Hepatocyte (in vitro differentiated cells): ENCODE data around the gene CHD5. TPM values are rescaled to one million over a fixed set of nuclear protein-coding genes. Genes with fewer than 3 reads are reported as not detected.

Source experiments
- DNase-seq: peaks from one replicate; pipeline ENCODE4 v3.0.0-alpha.2; 2016; ENCODE audit warnings: low spot score
- H2AFZ ChIP-seq: fragments of 200-600 bp; sonication (generic); 2 replicates; pipeline ENCODE4 v1.6.0; 2016; ENCODE audit warnings: antibody characterized with exemption, mild to moderate bottlenecking
- H3K27ac ChIP-seq: fragments of 200-600 bp; sonication (generic); 2 replicates; pipeline ENCODE4 v1.5.1; 2016; ENCODE audit warnings: mild to moderate bottlenecking
- H3K27me3 ChIP-seq: fragments of 200-600 bp; sonication (generic); 2 replicates; pipeline ENCODE4 v1.6.1; 2016
- H3K36me3 ChIP-seq: fragments of 200-600 bp; sonication (generic); replicated peaks from 2 replicates; pipeline ENCODE4 v1.5.1; 2016; ENCODE audit warnings: low read depth; ENCODE audit not compliant: insufficient read depth
- H3K4me1 ChIP-seq: fragments of 200-600 bp; sonication (generic); 2 replicates; pipeline ENCODE4 v1.5.1; 2016; ENCODE audit warnings: mild to moderate bottlenecking, moderate library complexity; ENCODE audit not compliant: insufficient read depth
- H3K4me2 ChIP-seq: fragments of 200-600 bp; sonication (generic); 2 replicates; pipeline ENCODE4 v1.6.0; 2016
- H3K4me3 ChIP-seq: fragments of 200-600 bp; sonication (generic); 2 replicates; pipeline ENCODE4 v1.5.1; 2016; ENCODE audit warnings: mild to moderate bottlenecking
- H3K79me2 ChIP-seq: fragments of 200-600 bp; sonication (generic); 2 replicates; pipeline ENCODE4 v1.6.0; 2017; ENCODE audit warnings: mild to moderate bottlenecking
- H3K9me2 ChIP-seq: fragments of 200-600 bp; sonication (generic); replicated peaks from 2 replicates; pipeline ENCODE4 v1.6.0; 2017; ENCODE audit warnings: mild to moderate bottlenecking; ENCODE audit not compliant: insufficient read depth
- H3K9me3 ChIP-seq: fragments of 200-600 bp; sonication (generic); 2 replicates; pipeline ENCODE4 v1.5.1; 2016; ENCODE audit warnings: low read depth, mild to moderate bottlenecking
- H4K20me1 ChIP-seq: fragments of 200-600 bp; sonication (generic); 2 replicates; pipeline ENCODE4 v1.6.0; 2016; ENCODE audit warnings: mild to moderate bottlenecking; ENCODE audit not compliant: insufficient read depth, poor library complexity, severe bottlenecking
- EZH2 ChIP-seq: fragments of 200-600 bp; sonication (generic); IDR thresholded peaks from 2 replicates; pipeline ENCODE4 v1.6.1; 2016; ENCODE audit warnings: antibody characterized with exemption, mild to moderate bottlenecking, borderline replicate concordance
- EZH2phosphoT487 ChIP-seq: fragments of 200-600 bp; sonication (generic); IDR thresholded peaks from one replicate; pipeline ENCODE4 v1.6.1; 2018; ENCODE audit warnings: antibody characterized with exemption, mild to moderate bottlenecking, low read depth, moderate library complexity; ENCODE audit not compliant: unreplicated experiment, severe bottlenecking
- WGBS: methylation state at CpG from one replicate; pipeline ENCODE4 v1.1.6; 2016; ENCODE audit warnings: low lambda C conversion rate; ENCODE audit errors: missing lambda C conversion rate; 5-methylcytosine and 5-hydroxymethylcytosine counted together
- polyA plus RNA-seq: library from polyadenylated mRNA; unstranded; fragments of >200 nt; fragmentation: Nextera tagmentation; extraction: Ambion mirVana; gene quantifications from 2 replicates; pipeline ENCODE4 v1.2.1, GENCODE V29; 2016
- total RNA-seq: library from RNA; depleted of rRNA; stranded (reverse); fragments of >200 nt; gene quantifications from 2 replicates; pipeline ENCODE4 v1.2.3, GENCODE V29; 2014
- TF ChIP-seq, protein P1 (sequence below): fragments of 200-600 bp; sonication (generic); IDR thresholded peaks from 2 replicates; pipeline ENCODE4 v1.5.1; 2016; ENCODE audit warnings: antibody characterized with exemption, mild to moderate bottlenecking; ENCODE audit not compliant: poor library complexity

CHD5 gene
- total and polyA plus RNA-seq, 2 experiments from 2014 or later: 0.13 TPM; not detected in 1

DNA sequence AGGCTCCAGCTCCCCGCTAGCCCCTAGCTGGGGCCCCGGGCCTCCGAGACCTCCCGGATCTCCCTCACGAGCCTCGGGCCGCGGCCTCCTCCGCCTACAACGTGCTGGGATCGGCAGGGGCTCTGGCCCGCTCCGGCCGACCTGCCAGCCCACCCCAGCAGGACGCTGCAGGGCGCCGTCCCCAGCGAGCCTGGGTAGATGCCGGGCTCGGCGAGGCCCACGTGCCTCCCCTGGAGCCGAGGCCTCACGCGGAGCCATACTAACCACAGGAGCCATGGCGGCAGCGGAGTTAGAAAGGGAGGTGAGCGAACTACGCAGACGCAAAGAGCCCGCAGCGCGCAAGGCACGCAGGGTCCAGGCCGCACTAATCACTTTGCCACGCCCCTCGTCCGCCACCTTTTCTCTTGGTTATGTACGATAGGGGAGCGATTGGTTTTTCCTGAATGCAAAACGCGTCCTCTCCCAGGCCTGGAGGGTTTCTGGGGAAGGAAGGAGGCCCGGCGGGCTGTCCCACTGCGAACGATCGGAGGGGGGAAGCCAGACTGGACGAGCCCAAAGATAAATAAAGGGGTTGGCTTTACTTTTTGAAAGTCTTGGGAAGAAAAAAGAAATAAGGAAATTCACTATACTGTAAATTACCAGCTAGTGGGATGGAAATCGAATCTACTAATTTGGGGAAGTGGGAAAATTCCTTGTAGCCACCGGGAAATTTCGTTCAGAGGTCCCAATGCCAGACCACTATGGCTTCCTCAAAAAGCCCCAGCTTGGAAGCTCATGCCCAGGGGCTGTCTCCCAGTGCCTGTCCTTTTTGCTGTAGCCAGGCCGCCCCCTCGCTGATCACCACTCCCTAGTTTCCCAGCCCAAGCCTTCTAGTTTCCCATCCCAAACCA is 19.4 kb upstream of the CHD5 start, which contains the start of gene RPL22:
Gene RPL22, minus strand, starts transcription at position 298 of the 890 bp plus-strand sequence. Its CDS starts 22 bp downstream, at position 276.
- H3K79me2 ChIP-seq: peaks cover 47% of the 10 kb centered on the region
- no peaks in the 10 kb centered on the region for H3K9me2 ChIP-seq
- no peaks in the 10 kb centered on the region for H3K36me3 ChIP-seq
- 2% methylated on average over 46 of the region's 53 CpGs for WGBS
- H3K4me1 ChIP-seq: peaks cover 12% of the 10 kb centered on the region
- peak; percentile 99 for DNase-seq
- H3K9me3 ChIP-seq: no peaks in the 10 kb centered on the region
- H3K27ac ChIP-seq: peak within 1 kb of the TSS; percentile 84
- H2AFZ ChIP-seq: peak within 1 kb of the TSS; percentile 73
- peak within 1 kb of the TSS; percentile 83 for H3K4me2 ChIP-seq
- TF ChIP-seq, protein P1, sequence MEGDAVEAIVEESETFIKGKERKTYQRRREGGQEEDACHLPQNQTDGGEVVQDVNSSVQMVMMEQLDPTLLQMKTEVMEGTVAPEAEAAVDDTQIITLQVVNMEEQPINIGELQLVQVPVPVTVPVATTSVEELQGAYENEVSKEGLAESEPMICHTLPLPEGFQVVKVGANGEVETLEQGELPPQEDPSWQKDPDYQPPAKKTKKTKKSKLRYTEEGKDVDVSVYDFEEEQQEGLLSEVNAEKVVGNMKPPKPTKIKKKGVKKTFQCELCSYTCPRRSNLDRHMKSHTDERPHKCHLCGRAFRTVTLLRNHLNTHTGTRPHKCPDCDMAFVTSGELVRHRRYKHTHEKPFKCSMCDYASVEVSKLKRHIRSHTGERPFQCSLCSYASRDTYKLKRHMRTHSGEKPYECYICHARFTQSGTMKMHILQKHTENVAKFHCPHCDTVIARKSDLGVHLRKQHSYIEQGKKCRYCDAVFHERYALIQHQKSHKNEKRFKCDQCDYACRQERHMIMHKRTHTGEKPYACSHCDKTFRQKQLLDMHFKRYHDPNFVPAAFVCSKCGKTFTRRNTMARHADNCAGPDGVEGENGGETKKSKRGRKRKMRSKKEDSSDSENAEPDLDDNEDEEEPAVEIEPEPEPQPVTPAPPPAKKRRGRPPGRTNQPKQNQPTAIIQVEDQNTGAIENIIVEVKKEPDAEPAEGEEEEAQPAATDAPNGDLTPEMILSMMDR: no peak
- TF ChIP-seq EZH2 (no peak), EZH2phosphoT487 (no peak)
- H4K20me1 ChIP-seq: peaks cover 34% of the 10 kb centered on the region
- H3K4me3 ChIP-seq: peak within 1 kb of the TSS; percentile 65
- no peaks in the 10 kb centered on the region for H3K27me3 ChIP-seq

DNA sequence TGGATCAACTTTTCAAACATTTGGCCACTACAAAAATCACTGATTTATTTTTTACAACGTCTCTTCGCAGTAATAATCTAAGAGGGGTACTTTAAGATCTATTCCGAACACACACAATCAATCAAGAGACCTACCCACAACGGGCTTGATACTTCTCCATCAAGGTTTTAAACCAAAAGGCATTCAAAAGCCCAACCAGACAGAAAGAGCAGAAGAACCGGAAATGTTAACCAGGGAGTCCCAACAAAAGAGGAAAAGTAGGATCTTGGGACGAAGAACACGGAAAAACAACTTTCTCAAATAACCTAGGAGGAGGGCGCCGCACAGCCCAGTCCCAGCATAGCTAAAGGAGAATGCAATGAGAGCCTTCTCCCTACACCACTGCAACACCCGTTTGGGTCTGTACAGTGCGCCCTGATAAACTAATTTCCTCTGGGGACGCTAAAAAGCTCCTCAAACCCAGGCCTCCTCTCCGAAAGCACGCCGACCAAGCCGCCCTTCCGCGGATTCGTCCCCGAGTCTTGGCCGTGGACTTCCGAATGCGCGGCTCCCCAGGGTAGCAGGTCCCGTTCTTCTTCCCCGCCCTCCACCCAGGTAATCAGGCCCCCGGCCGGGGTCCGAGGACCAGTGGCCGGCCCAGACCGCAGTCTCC is 18.7 kb upstream of the CHD5 start:
- Histone ChIP-seq H3K79me2 (peaks cover 54% of the 10 kb centered on the region), H3K4me3 (peak overlapping the region; percentile 65), H3K4me1 (peaks cover 12% of the 10 kb centered on the region), H3K9me3 (no peaks in the 10 kb centered on the region), H2AFZ (peak overlapping the region; percentile 20), H4K20me1 (peaks cover 41% of the 10 kb centered on the region), H3K4me2 (peak overlapping the region; percentile 83), H3K27me3 (no peaks in the 10 kb centered on the region), H3K9me2 (no peaks in the 10 kb centered on the region), H3K27ac (peak overlapping the region; percentile 84), H3K36me3 (no peaks in the 10 kb centered on the region)
- no peak for DNase-seq
- under 1% methylated on average over 28 of the region's 31 CpGs for WGBS
- TF ChIP-seq EZH2phosphoT487 (no peak), EZH2 (no peak)
- TF ChIP-seq, protein P1: no peak

DNA sequence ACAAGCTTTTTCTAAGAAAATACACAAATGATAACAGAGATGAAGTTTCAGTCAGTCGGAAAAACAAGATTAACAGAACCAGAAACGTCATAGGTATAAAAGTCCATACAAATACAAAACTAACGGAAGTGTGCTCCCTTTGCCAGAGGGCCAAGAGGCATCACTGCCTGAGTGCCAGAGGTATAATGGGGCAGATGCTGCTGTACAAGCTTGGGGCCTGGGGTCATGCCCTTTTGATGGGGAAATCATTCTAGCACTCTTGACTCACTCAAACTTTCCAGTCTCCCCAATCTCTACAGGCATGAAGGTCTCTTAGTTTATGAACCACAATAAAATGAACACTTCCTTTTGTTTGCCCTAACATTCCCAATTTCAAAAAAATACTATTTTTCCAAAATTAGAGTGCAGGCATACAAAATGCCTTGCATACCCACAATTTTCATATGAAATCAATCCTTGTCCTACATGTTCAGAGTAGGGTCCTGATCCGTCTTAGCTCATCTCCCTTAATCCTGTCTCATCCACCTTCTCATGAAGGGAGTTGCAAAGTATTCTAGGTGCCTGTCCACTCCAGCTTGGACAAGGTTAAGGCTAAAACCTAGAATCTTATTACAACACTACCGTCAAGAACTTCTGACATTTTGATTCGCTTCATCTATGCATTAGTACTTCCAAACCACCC is 17.8 kb upstream of the CHD5 start:
- WGBS: 66% methylated on average over 6 of the region's 6 CpGs
- TF ChIP-seq, protein P1: no peak
- TF ChIP-seq EZH2phosphoT487 (no peak), EZH2 (no peak)
- Histone ChIP-seq H3K4me1 (peaks cover 12% of the 10 kb centered on the region), H3K79me2 (peaks cover 63% of the 10 kb centered on the region), H3K36me3 (no peaks in the 10 kb centered on the region), H3K27ac (no peak overlapping the region), H3K4me3 (peak overlapping the region; percentile 65), H2AFZ (no peak overlapping the region), H4K20me1 (peaks cover 41% of the 10 kb centered on the region), H3K9me2 (no peaks in the 10 kb centered on the region), H3K4me2 (peak overlapping the region; percentile 83), H3K27me3 (no peaks in the 10 kb centered on the region), H3K9me3 (no peaks in the 10 kb centered on the region)
- DNase-seq: no peak
